GM19239 (cell line): ENCODE results near the gene DTHD1.

Experiments
- DNase-seq: peaks from one replicate; pipeline ENCODE4 v3.0.0; 2011; ENCODE audit warnings: low spot score; ENCODE audit not compliant: insufficient read length
- FAIRE-seq: peaks from 2 replicates; lab custom pipeline; 2011; peaks lifted over from hg19 to GRCh38; lab: Jason Lieb, UNC

DTHD1 gene

DNA sequence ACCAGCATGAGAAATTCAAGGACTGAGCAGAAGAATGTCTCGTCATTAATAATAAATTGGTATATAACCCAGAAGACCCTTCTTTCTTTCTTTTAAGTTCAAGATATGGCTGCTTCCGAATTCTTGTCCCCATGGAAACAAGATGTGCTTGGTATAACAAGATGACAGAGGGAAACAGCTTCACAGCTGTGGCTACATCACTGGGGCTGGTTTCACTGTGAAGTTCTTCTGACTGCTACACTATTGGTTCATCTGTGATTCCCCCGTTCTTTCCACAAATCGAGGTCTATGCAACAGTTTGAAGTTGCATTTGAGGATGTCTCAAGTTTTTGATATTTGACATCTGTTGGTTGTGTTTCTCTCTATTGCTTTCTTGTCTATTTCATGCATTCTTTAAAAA is 12.3 kb upstream of the DTHD1 start:
- no peak for FAIRE-seq

GRCh38 chr4:36269533-36270173 is 11.8 kb upstream of the DTHD1 start:
- DNase-seq (no peak), FAIRE-seq (no peak)

More for the DNA sequence above, 12.3 kb upstream of the DTHD1 start:
- DNase-seq, result no peak

- DNase-seq, result no peak
- FAIRE-seq, result no peak
These were observed 8.1 kb upstream of the DTHD1 start for GRCh38 chr4:36273276-36273675.

DNA sequence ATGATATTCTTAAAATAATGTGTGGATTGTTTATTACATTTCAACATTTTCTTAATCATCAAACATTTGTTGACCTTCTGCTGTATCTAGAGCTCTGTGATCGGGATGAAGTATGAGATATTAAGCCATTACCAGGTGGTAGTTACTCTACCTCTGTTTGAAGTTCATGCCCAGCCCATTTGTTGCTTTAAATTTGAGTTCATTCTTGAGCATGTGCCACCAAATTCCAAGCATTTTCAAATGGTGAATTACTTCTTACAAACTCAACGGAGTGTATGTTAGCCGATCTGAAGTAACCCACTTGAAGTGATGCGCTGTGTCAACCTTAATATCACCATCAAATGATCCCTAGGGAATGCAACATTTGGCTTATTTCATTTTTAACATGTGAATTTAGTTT is 7.3 kb upstream of the DTHD1 start:
- no peak for FAIRE-seq
- DNase-seq, result no peak

- FAIRE-seq (peak; percentile 55), DNase-seq (no peak)
These were observed 3.9 kb upstream of the DTHD1 start for GRCh38 chr4:36277533-36277932.

DNA sequence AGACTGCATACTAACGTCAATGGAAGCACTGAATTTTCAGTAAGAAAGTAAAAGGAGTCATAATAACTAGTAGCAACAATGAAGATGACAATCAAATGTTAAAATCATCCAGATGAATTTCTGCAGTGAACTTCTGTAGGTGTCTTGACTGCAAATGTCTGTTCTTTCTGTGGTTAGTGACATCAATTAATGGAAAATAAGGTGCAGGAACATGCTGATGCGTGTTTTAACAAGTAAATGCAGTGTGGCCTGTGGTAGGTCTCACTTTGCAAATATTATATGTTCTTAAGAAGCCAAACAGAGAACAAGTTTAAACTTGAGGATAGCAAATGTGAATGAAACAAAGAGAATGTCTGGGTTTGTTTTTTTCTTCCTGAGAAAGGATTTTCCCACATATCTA is 2.6 kb upstream of the DTHD1 start:
- peak; percentile 40 for FAIRE-seq
- DNase-seq, result no peak

DNA sequence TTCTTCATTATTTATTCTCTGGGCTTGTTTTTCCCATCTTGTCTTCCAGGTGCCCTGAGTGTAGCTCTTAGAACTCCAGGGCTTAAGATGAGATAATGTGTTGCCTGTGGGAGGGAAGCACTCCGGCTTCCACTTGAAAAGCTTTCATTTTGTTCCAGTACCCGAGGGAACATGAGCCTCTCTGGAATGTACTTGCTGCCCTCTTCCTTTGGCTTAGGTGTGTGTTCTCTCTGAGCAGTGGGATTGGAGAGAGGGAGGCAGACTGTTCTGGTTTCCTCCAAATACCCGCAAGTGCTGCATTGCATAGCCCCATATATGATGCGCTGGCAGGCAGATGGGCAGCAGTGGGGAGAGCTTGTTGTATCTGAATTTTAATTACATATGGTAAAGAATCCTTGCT is 861 bp upstream of the DTHD1 start:
- FAIRE-seq (no peak), DNase-seq (no peak)

GRCh38 chr4:36282503-36283030 is 1.2 kb downstream of the DTHD1 start:
- FAIRE-seq (no peak), DNase-seq (no peak)

GRCh38 chr4:36283912-36284465 is 2.6 kb downstream of the DTHD1 start:
- no peak for FAIRE-seq
- DNase-seq, result no peak

- DNase-seq (peak; percentile 33), FAIRE-seq (peak; percentile 95)
These were observed 4.5 kb downstream of the DTHD1 start for GRCh38 chr4:36285784-36286480.

GRCh38 chr4:36286481-36286871 is 5.1 kb downstream of the DTHD1 start:
- FAIRE-seq (no peak), DNase-seq (no peak)

- peak; percentile 76 for FAIRE-seq
- DNase-seq, result no peak
These were observed 7.5 kb downstream of the DTHD1 start for GRCh38 chr4:36288731-36289426.

GRCh38 chr4:36290641-36291040 is 9.2 kb downstream of the DTHD1 start:
- peak; percentile 68 for FAIRE-seq
- no peak for DNase-seq

DNA sequence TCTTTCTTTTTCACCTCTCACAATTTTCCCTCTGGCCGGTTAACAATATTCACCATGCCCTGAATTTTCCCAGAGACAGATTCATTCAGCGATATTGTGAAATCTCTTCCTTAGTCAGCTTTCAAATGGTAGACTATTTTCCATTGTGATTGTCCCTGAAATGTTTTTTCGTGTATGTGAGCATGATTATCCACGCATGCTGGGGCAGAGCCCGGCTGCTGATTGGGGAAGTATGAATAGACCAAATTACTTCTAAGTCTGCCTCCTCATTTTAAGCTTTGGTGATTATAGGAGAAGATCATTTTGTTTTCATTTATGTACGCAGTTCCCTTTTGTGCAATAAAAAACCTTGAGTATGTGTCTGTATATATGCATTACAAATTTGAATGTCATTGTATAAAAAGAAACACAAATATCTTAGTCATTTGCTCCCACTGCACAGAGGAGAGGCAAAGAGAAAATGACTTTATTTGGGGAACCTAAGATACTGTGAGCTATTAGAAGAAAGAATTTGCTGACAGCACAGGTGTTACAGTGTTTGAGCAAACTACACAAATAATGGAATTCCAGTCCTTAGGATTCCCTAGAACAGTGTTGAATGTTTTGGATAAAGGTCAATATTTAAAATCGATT is 11.3 kb downstream of the DTHD1 start:
- peak; percentile 47 for FAIRE-seq
- DNase-seq, result no peak

GRCh38 chr4:36301127-36301526 is 19.7 kb downstream of the DTHD1 start:
- DNase-seq, result no peak
- no peak for FAIRE-seq

DNA sequence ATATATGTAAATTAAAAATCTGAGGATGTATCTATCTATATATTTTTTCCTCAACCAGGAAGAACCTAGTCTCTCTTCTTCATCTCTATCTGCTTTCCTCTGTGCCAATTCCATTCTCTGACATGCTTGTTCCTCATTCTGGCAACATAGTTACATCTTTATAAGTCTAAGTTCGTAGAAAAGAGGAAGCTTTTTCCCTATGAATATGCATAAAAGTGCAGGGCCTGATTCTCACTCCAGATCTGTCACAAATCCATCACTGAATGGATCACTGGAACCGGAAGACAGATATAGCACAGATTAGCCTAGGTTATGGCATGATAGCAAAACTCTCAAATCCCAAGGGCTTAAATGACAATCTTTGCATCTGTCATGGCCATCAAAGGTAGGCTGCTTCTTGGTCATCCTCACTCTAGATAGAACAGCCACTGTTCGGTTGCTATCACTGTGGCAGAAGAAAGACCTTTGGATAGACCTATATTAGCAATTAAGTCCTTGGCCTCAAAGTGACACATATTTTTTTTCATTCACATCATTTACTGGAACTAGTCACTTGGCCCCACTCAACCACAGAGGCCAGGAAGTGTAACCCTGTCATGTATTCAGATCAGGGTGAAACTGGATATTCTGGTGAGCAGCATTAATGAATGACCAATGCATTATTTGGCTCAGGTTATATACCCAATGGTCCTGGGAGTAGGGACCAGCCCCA is 22.2 kb downstream of the DTHD1 start:
- no peak for DNase-seq
- peak; percentile 96 for FAIRE-seq

- DNase-seq (no peak), FAIRE-seq (no peak)
These were observed 22.8 kb downstream of the DTHD1 start for GRCh38 chr4:36304138-36304681.

DNA sequence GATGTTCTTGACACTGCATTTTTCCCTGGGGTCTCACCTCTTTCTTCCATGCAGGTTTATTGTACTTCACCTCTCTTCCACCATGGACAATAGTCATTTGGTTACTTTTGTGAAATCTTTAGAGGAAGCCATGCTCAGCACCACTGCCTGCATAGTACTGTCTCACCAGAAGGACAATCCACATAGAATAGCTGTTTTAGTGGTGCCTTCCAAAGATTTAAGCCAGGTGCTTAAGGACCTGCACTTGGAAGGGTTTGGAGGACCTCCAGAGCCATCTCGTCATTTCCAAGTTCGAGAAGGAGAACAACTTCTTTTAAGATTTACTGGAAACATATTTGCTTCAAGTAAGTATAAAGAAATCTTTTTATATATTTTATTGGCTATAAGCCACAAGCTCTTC is 26.7 kb downstream of the DTHD1 start:
- FAIRE-seq, result no peak

DNA sequence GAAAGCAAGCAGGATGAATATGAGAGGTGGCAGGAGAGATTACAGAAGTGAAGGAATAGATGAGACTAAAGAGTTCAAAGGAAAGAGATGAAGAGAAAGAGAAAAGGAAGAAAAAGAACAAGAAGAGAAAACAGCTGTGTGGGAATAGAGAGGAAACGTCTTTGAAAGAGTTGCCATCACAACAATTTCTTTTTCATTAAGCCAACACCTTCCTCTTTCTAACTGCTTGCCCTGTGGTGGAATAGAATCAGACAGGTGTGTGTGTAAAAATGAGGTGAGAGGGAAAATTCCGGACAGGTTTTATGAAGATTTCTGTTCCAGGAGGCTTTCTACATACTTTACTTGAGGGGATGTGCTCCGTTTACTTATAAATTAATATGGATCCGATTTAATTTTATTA is 28.8 kb downstream of the DTHD1 start:
- no peak for DNase-seq

More for the DNA sequence above, 26.7 kb downstream of the DTHD1 start:
- DNase-seq, result no peak

More for the DNA sequence above, 28.8 kb downstream of the DTHD1 start:
- FAIRE-seq, result peak; percentile 55
